ENCODE data around the gene CSF1. TPM values are rescaled to one million over a fixed set of nuclear protein-coding genes. Genes with fewer than 3 reads are reported as not detected.

Gene CSF1
- total RNA-seq, 1 experiment from 2014 or later = 3.0 TPM

DNA sequence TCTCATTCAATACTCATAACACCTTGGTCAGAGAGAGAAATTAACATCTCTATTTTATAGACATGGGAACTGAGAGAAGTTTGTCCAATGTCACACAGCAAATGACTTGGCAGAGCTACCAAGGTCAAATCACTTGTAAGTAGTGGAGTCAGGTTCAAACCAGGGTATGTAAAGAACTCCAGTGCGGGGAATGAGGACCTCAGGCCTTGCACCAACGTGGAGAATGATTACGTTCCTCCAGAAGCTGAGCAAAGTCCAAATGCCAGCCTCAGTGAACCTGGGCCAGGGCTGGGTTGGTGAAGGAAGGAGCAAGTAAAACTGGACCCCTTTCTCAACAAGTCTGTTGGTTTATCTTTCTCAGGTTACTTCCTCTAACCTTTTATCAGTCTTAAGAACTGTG, 1.8 kb upstream of the CSF1 start:
- Histone ChIP-seq H3K27me3 (ENCODE audit: insufficient read depth, low read length) (no peaks in the 10 kb centered on the region), H3K4me1 (ENCODE audit: control insufficient read depth in 1 of 2, insufficient read depth in 2 of 2, low read length in 2 of 2) (peaks cover 0 to 15% of the 10 kb centered on the region in 2 experiments; a peak in 2 of 4 replicates), H3K9me2 (ENCODE audit: insufficient read depth) (no peaks in the 10 kb centered on the region), H3K79me2 (ENCODE audit: insufficient read depth, low read length) (no peaks in the 10 kb centered on the region), H2AFZ (ENCODE audit: low read depth, low read length, poor library complexity, severe bottlenecking) (no peak overlapping the region), H3K36me3 (ENCODE audit: control insufficient read depth in 1 of 2, insufficient read depth in 2 of 2, low read length in 2 of 2) (no peaks in the 10 kb centered on the region), H3K4me2 (ENCODE audit: low read length) (no peak overlapping the region), H3K4me3 (replicated peaks in 1 of 2; ENCODE audit: low read depth in 1 of 2, low read length in 2 of 2) (no peak overlapping the region), H3K27ac (ENCODE audit: low read depth, low read length) (no peak overlapping the region), H3K9me3 (ENCODE audit: control insufficient read depth in 1 of 2, insufficient read depth in 1 of 2, low read depth in 1 of 2, low read length in 2 of 2) (no peaks in the 10 kb centered on the region), H4K20me1 (ENCODE audit: insufficient read depth) (no peaks in the 10 kb centered on the region), H3K9ac (ENCODE audit: low read length) (no peak overlapping the region)
- intact Hi-C loops (cut with micrococcal nuclease) = no loop called here
- ChIA-PET POLR2A (no interaction called here), CTCF (no interaction called here), RAD21 (ENCODE audit: low non-redundant PET in 1 of 2, low total read pairs in 2 of 2, uncharacterized antibody in 2 of 2, unreplicated experiment in 2 of 2) (no interaction called here)
- no TSS peak for BruUV-seq (replicated peaks)
- DNase-seq (ENCODE audit: low read depth, low spot score) = no peak
- ATAC-seq = no peak
- TF ChIP-seq EZH2 (IDR thresholded peaks at IDR 0.05) = no peak

DNA sequence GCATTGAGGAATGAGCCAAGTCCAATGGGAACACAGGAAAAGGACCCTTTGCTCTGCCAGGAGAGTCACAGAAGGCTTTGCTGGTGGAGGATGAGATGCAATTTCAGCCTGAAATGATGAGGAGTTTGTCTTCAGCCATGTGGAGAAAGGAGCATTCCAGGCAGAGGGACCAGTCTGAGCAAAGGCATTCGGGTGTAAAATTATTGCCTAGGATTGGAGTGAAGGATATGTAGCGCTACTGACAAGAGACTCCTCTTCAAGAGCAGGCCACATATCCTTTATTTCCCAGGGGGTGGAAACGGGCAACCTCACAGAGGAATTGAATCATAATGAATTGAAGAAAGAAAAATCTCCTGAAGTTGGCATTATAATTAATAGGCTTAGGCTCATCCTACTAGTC, 1.1 kb upstream of the CSF1 start:
- ATAC-seq (no peak), DNase-seq (ENCODE audit: low read depth, low spot score) (no peak)
- no peaks in the 10 kb centered on the region for H3K9me2 ChIP-seq (ENCODE audit: insufficient read depth)
- ChIA-PET POLR2A (no interaction called here), RAD21 (ENCODE audit: low non-redundant PET in 1 of 2, low total read pairs in 2 of 2, uncharacterized antibody in 2 of 2, unreplicated experiment in 2 of 2) (no interaction called here), CTCF (no interaction called here)
- peak overlapping the region; percentile 98 for H3K4me2 ChIP-seq (ENCODE audit: low read length)
- H3K36me3 ChIP-seq (ENCODE audit: control insufficient read depth in 1 of 2, insufficient read depth in 2 of 2, low read length in 2 of 2) = no peaks in the 10 kb centered on the region
- no peaks in the 10 kb centered on the region for H3K9me3 ChIP-seq (ENCODE audit: control insufficient read depth in 1 of 2, insufficient read depth in 1 of 2, low read depth in 1 of 2, low read length in 2 of 2)
- no peaks in the 10 kb centered on the region for H3K79me2 ChIP-seq (ENCODE audit: insufficient read depth, low read length)
- BruUV-seq (replicated peaks) = no TSS peak
- H3K9ac ChIP-seq (ENCODE audit: low read length) = no peak overlapping the region
- TF ChIP-seq, protein P1, sequence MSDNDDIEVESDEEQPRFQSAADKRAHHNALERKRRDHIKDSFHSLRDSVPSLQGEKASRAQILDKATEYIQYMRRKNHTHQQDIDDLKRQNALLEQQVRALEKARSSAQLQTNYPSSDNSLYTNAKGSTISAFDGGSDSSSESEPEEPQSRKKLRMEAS (IDR thresholded peaks at IDR 0.05) = no peak
- TF ChIP-seq CBX3 (IDR thresholded peaks at IDR 0.05; ENCODE audit: low read depth) (no peak), ZFX (IDR thresholded peaks at IDR 0.05) (no peak), EZH2 (IDR thresholded peaks at IDR 0.05) (no peak), YY1 (IDR thresholded peaks at IDR 0.05; ENCODE audit: extremely low read depth, insufficient replicate concordance, low read depth, low read length) (no peak)
- no peaks in the 10 kb centered on the region for H3K27me3 ChIP-seq (ENCODE audit: insufficient read depth, low read length)
- no peaks in the 10 kb centered on the region for H4K20me1 ChIP-seq (ENCODE audit: insufficient read depth)
- intact Hi-C loops (cut with micrococcal nuclease) = no loop called here
- H3K27ac ChIP-seq (ENCODE audit: low read depth, low read length) = no peak overlapping the region
- H3K4me3 ChIP-seq (replicated peaks in 1 of 2; ENCODE audit: low read depth in 1 of 2, low read length in 2 of 2) = peak overlapping the region in 1 of 2 experiments; percentile 69; a peak in 1 of 4 replicates
- H2AFZ ChIP-seq (ENCODE audit: low read depth, low read length, poor library complexity, severe bottlenecking) = no peak overlapping the region
- H3K4me1 ChIP-seq (ENCODE audit: control insufficient read depth in 1 of 2, insufficient read depth in 2 of 2, low read length in 2 of 2) = peaks cover 0 to 15% of the 10 kb centered on the region in 2 experiments; a peak in 2 of 4 replicates
